Keratinocyte (primary cell): ENCODE measurements around the gene TMEM109. TPM values are rescaled to one million over a fixed set of nuclear protein-coding genes. Genes with fewer than 3 reads are reported as not detected.

Source experiments
- DNase-seq: peaks from one replicate; pipeline ENCODE4 v3.0.0-alpha.2; 2011; ENCODE audit warnings: low read depth, missing footprints, low spot score
- FAIRE-seq: peaks from 2 replicates; lab custom pipeline; 2011; peaks lifted over from hg19 to GRCh38; lab: Jason Lieb, UNC
- H2AFZ ChIP-seq: 2 replicates; pipeline ENCODE4 v1.6.0; 2012; ENCODE audit warnings: low read length, control low read depth, inconsistent platforms; ENCODE audit not compliant: control insufficient read depth
- H3K27ac ChIP-seq: 2 replicates; pipeline ENCODE4 v1.5.1; 2011; ENCODE audit warnings: low read length; ENCODE audit not compliant: control insufficient read depth, insufficient read depth
- H3K27me3 ChIP-seq: 3 replicates; pipeline ENCODE4 v1.6.0; 2011; ENCODE audit warnings: low read length; ENCODE audit not compliant: control insufficient read depth, insufficient read depth; ENCODE audit errors: extremely low read depth
- H3K36me3 ChIP-seq, 2 experiments: 2 replicates in 1 of 2; 3 replicates in 1 of 2; pipeline ENCODE4 v1.5.1; 2011; ENCODE audit warnings: low read length in 2 of 2, mild to moderate bottlenecking in 1 of 2; ENCODE audit not compliant: control insufficient read depth in 2 of 2, insufficient read depth in 2 of 2; ENCODE audit errors: extremely low read depth in 1 of 2
- H3K4me1 ChIP-seq: 3 replicates; pipeline ENCODE4 v1.5.1; 2011; ENCODE audit warnings: low read length; ENCODE audit not compliant: control insufficient read depth, insufficient read depth; ENCODE audit errors: extremely low read depth
- H3K4me2 ChIP-seq: 3 replicates; pipeline ENCODE4 v1.6.0; 2011; ENCODE audit warnings: low read depth, low read length; ENCODE audit not compliant: control insufficient read depth, insufficient read depth; ENCODE audit errors: extremely low read depth
- H3K4me3 ChIP-seq, 3 experiments: fragments of 200-600 bp in 1 of 3; sonication (generic) in 1 of 3; 2 replicates in 2 of 3; 3 replicates in 1 of 3; pipeline ENCODE4 v1.5.1; 2011 to 2016; ENCODE audit warnings: low read length in 3 of 3, mild to moderate bottlenecking in 3 of 3, control low read depth in 2 of 3, inconsistent platforms in 1 of 3, low read depth in 1 of 3, mixed read lengths in 1 of 3, mixed run types in 1 of 3, moderate library complexity in 1 of 3; ENCODE audit not compliant: control insufficient read depth in 2 of 3, insufficient read depth in 2 of 3; ENCODE audit errors: extremely low read depth in 1 of 3
- H3K79me2 ChIP-seq: 2 replicates; pipeline ENCODE4 v1.6.0; 2012; ENCODE audit warnings: low read length; ENCODE audit not compliant: control insufficient read depth, insufficient read depth
- H3K9ac ChIP-seq: 3 replicates; pipeline ENCODE4 v1.6.0; 2011; ENCODE audit warnings: low read length; ENCODE audit not compliant: control insufficient read depth, insufficient read depth; ENCODE audit errors: extremely low read depth
- H3K9me1 ChIP-seq: 3 replicates; pipeline ENCODE4 v1.6.0; 2011; ENCODE audit warnings: low read length; ENCODE audit not compliant: control insufficient read depth, insufficient read depth; ENCODE audit errors: extremely low read depth
- H3K9me3 ChIP-seq: 2 replicates; pipeline ENCODE4 v1.5.1; 2012; ENCODE audit warnings: low read depth, low read length; ENCODE audit not compliant: control insufficient read depth
- H4K20me1 ChIP-seq: 3 replicates; pipeline ENCODE4 v1.6.0; 2011; ENCODE audit warnings: low read length; ENCODE audit not compliant: control insufficient read depth, insufficient read depth; ENCODE audit errors: extremely low read depth
- CTCF ChIP-seq, 3 experiments: IDR thresholded peaks in 1 of 3; conservative IDR thresholded peaks in 1 of 3; optimal IDR thresholded peaks in 1 of 3; 2 replicates in 2 of 3; 3 replicates in 1 of 3; pipeline versions ENCODE3 to v1.5.1; 2011; ENCODE audit warnings: low read length in 3 of 3, mild to moderate bottlenecking in 3 of 3, moderate library complexity in 2 of 3, control low read depth in 1 of 3, inconsistent platforms in 1 of 3; ENCODE audit not compliant: insufficient read depth in 2 of 3; ENCODE audit errors: extremely low read depth in 1 of 3
- EZH2 ChIP-seq: IDR thresholded peaks from one replicate; pipeline ENCODE4 v1.6.1; 2012; ENCODE audit warnings: inconsistent platforms, mild to moderate bottlenecking, low read length, moderate library complexity
- dilution Hi-C: fragments of 300-500 bp; cut with MboI; formaldehyde crosslinking; loops from one replicate; pipeline ENCODE4 v1.7.0; 2020; ENCODE audit warnings: low sequenced_read_pairs; ENCODE audit not compliant: extremely low pct_ligation_motif_present
- polyA plus RNA-seq, 5 experiments: library from polyadenylated mRNA; depleted of rRNA in 3 of 5; stranded (reverse) in 3 of 5; stranded (forward) in 1 of 5; unstranded in 1 of 5; fragments of >200 nt; gene quantifications; 1 replicate in 1 of 5; 2 replicates in 3 of 5; 3 replicates in 1 of 5; pipeline versions ENCODE4 v1.2.1 to v1.2.3, GENCODE V29; 2011 to 2012; ENCODE audit warnings: missing spikeins in 2 of 5, low read depth in 1 of 5, low replicate concordance in 1 of 5

TMEM109 gene
- polyA plus RNA-seq, 1 donor (not counting 4 experiments of a cell fraction or from before 2014, with no cell fraction given): 25.2 TPM

- no peaks in the 10 kb centered on the region for H3K79me2 ChIP-seq
- DNase-seq (no peak), FAIRE-seq (no peak)
- H3K4me1 ChIP-seq: no peaks in the 10 kb centered on the region
- H3K27me3 ChIP-seq: no peaks in the 10 kb centered on the region
- H3K9ac ChIP-seq: no peak overlapping the region
- dilution Hi-C loops: no loop called here
- no peak for TF ChIP-seq EZH2
- no peak for TF ChIP-seq CTCF (optimal IDR thresholded peaks at IDR 0.05 in 1 of 3, IDR thresholded peaks at IDR 0.05 in 1 of 3, conservative IDR thresholded peaks at IDR 0.05 in 1 of 3; ENCODE audit: extremely low read depth in 1 of 3, insufficient read depth in 2 of 3, low read length in 3 of 3)
- peaks cover 0 to 5% of the 10 kb centered on the region in 2 experiments for H3K36me3 ChIP-seq
- no peaks in the 10 kb centered on the region for H3K9me1 ChIP-seq
- no peak overlapping the region for H3K4me2 ChIP-seq
- H3K4me3 ChIP-seq: no peak overlapping the region
- H3K9me3 ChIP-seq: no peaks in the 10 kb centered on the region
- no peak overlapping the region for H3K27ac ChIP-seq
- H4K20me1 ChIP-seq: no peaks in the 10 kb centered on the region
- H2AFZ ChIP-seq: no peak overlapping the region
These were observed 39.3 kb upstream of the TMEM109 start for GRCh38 chr11:60874421-60875365.

- no peak overlapping the region for H3K27ac ChIP-seq
- no peak overlapping the region for H3K4me3 ChIP-seq
- peaks cover 3 to 8% of the 10 kb centered on the region in 2 experiments for H3K36me3 ChIP-seq
- H2AFZ ChIP-seq: no peak overlapping the region
- H3K9me1 ChIP-seq: no peaks in the 10 kb centered on the region
- TF ChIP-seq EZH2 (no peak), CTCF (optimal IDR thresholded peaks at IDR 0.05 in 1 of 3, IDR thresholded peaks at IDR 0.05 in 1 of 3, conservative IDR thresholded peaks at IDR 0.05 in 1 of 3; ENCODE audit: extremely low read depth in 1 of 3, insufficient read depth in 2 of 3, low read length in 3 of 3) (no peak)
- H3K4me2 ChIP-seq: no peak overlapping the region
- DNase-seq (no peak), FAIRE-seq (no peak)
- no peaks in the 10 kb centered on the region for H3K9me3 ChIP-seq
- H3K79me2 ChIP-seq: no peaks in the 10 kb centered on the region
- no peaks in the 10 kb centered on the region for H3K4me1 ChIP-seq
- H3K9ac ChIP-seq: no peak overlapping the region
- dilution Hi-C loops: no loop called here
- no peaks in the 10 kb centered on the region for H3K27me3 ChIP-seq
- no peaks in the 10 kb centered on the region for H4K20me1 ChIP-seq
These were observed 38.4 kb upstream of the TMEM109 start for GRCh38 chr11:60875366-60876167.
